AG09309 (cell line): ENCODE data around the gene NALCN.
A peak's percentile ranks its signal among the peaks of the same experiment; 100 is the strongest.

Experiments
- DNase-seq: peaks from one replicate; pipeline ENCODE4 v3.0.0-alpha.2; 2010; ENCODE audit warnings: low read depth
- H3K4me3 ChIP-seq: 2 replicates; pipeline ENCODE4 v1.5.1; 2011; ENCODE audit warnings: mild to moderate bottlenecking, low read depth, low read length, moderate library complexity; ENCODE audit not compliant: control insufficient read depth
- CTCF ChIP-seq: IDR thresholded peaks from 2 replicates; pipeline ENCODE4 v1.5.1; 2011; ENCODE audit warnings: mild to moderate bottlenecking, low read depth, low read length, inconsistent platforms; ENCODE audit not compliant: insufficient read depth, control insufficient read depth; ENCODE audit errors: missing control alignments

The NALCN gene

GRCh38 chr13:101264931-101265330 is 151.4 kb downstream of the NALCN start:
- no peak for DNase-seq
- TF ChIP-seq CTCF: no peak
- no peak overlapping the region for H3K4me3 ChIP-seq

DNA sequence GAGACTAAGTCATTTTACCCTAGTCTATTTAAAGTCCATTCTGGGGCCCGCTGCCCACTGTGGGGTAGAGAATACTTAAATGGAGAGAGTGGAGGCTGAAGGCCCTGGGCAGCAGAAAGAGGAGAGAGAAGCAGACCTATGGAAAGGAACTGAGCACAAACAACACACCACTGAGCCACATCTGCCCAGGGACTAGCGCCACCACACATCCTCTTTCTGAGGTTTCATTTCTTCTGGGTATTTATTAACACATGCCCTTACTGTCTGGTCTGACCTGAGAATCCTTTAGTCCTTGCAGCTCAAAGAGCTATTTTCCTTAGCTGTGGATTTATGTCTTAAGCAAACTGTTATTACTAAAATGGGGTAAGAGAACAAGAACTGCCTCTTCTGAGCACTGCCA is 154.0 kb downstream of the NALCN start:
- no peak overlapping the region for H3K4me3 ChIP-seq
- no peak for DNase-seq
- TF ChIP-seq CTCF: no peak

- H3K4me3 ChIP-seq: no peak overlapping the region
- no peak for TF ChIP-seq CTCF
- DNase-seq: no peak
Observed at GRCh38 chr13:101258509-101258908, 157.8 kb downstream of the NALCN start.

GRCh38 chr13:101258071-101258470 is 158.2 kb downstream of the NALCN start:
- no peak overlapping the region for H3K4me3 ChIP-seq
- TF ChIP-seq CTCF: no peak

GRCh38 chr13:101248739-101249514 is 167.4 kb downstream of the NALCN start:
- no peak for TF ChIP-seq CTCF
- no peak for DNase-seq
- H3K4me3 ChIP-seq: no peak overlapping the region

More at GRCh38 chr13:101258071-101258470, 158.2 kb downstream of the NALCN start:
- peak; percentile 52 for DNase-seq

GRCh38 chr13:101242720-101243119 is 173.6 kb downstream of the NALCN start:
- TF ChIP-seq CTCF: no peak
- no peak for DNase-seq
- H3K4me3 ChIP-seq: no peak overlapping the region
